HG03521 (cell line): ENCODE results near the gene ANKRD12.

ENCODE experiments used
- ATAC-seq: cut with Tn5 transposase; IDR thresholded peaks from one replicate; pipeline ENCODE4 v1.9.1; 2021; ENCODE audit warnings: mild to moderate bottlenecking, moderate library complexity; ENCODE audit not compliant: unreplicated experiment

Gene ANKRD12

DNA sequence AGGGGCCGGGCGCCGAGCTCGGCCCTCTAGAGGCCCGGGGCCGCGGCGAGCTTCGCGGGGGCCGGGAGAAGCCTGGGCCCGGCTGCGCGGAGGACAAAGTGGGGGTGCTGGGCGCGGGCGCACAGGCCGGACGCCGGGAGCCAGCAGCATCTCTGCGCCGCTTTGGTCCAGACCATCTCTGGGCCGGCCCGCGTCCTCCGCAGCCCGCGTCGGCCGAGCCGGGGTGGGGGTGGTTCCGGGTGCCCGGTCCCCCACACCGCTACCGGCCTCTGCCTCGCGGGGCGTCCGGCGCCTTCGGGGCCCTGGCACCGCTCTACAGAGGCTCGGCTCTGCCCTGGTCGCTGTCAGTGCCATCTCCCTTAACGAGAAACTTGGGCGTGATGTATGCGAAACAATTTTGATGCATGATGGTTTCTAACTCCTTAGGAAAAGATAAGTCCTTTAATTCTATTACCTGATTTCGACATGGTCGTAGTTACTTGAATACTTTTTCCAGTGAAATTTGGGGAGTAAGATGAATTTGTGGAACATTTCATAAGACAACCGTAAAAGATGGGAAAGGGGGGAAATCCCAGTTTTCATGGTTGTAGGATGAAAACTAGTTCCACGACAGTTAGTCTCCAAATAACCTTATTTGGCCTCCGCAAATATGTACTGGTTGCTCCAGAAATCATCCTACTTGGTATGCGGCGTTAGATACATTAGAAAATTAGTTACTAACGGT is 198.6 kb downstream of the ANKRD12 start:
- ATAC-seq: peak; percentile 35
